NK-92 treated with Interleukin-12 subunit alpha and Interleukin-12 subunit beta, amount 100 ng/mL, for 24 hours (cell line): ENCODE measurements around the gene NCKAP5.

ENCODE experiments used
- DNase-seq: peaks from one replicate; lab custom pipeline; 2025; lab: John Stamatoyannopoulos, UW

Gene NCKAP5

DNA sequence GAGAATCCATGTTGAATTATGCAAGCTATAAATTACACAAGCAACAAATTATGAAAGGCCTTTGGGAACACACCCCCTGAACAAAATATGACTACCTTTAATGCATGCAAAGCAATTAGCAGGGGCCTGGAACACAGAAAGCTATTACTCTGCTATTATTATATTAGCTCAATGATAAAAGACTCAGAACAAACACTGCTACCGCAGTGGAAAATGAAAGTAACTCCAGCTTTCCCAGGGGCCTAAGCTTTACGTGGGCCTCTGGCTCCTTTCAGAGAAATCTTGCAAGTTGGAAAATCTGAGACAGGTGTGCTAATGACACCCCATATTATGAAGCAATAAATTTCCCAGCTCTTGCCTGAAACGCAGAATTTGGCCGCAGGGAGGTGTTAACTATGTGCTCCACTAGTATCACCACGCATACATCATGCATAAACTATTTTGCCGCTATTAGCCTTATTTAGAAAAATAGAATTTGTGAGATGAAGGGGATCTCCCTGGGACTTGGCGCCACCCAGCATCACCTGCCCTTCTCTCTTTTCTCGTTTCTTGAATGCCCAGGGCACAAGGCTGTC, 576.7 kb downstream of the NCKAP5 start:
- DNase-seq = no peak

DNA sequence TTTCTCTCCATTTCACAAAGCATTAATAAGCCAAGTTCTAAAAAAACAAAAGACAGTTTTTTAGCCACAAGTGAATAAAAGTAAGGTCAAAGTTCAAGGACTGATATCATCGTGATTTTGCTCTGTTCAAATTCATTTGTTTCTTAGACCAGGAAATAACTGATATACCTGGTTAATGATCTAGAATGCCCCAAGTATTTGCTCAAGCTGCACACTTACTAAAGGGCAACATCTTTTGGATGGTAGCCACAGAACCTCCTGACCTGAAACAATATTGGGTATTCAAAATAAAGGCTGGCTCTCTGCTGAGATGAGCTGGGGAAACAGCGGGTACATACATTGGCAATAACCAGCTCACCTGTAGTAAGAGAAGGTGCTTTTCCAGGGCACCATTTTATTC, 583.5 kb downstream of the NCKAP5 start:
- no peak for DNase-seq

GRCh38 chr2:132980304-132980703, 588.0 kb downstream of the NCKAP5 start:
- no peak for DNase-seq

GRCh38 chr2:132979339-132980093, 588.7 kb downstream of the NCKAP5 start:
- DNase-seq = no peak

DNA sequence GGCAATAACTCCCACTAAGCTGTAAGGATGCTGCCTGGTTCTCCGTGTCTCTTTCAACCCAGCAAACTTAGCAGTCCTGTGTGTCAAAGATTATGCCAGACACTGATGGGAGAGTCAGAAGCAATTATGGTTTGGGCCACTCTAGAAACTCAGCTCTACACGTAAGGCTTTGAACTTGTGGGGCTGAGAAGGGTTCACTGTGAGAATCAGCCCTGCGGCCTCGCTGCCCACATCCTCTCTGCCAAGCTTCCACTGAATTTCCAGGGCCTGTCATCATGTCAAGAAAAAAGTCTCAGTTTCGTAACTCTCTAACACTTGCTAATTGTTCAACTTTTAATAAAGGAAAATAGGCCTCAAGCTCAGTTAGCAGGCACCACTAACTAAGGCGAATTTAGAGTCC, 589.4 kb downstream of the NCKAP5 start:
- peak; percentile 10 for DNase-seq

DNA sequence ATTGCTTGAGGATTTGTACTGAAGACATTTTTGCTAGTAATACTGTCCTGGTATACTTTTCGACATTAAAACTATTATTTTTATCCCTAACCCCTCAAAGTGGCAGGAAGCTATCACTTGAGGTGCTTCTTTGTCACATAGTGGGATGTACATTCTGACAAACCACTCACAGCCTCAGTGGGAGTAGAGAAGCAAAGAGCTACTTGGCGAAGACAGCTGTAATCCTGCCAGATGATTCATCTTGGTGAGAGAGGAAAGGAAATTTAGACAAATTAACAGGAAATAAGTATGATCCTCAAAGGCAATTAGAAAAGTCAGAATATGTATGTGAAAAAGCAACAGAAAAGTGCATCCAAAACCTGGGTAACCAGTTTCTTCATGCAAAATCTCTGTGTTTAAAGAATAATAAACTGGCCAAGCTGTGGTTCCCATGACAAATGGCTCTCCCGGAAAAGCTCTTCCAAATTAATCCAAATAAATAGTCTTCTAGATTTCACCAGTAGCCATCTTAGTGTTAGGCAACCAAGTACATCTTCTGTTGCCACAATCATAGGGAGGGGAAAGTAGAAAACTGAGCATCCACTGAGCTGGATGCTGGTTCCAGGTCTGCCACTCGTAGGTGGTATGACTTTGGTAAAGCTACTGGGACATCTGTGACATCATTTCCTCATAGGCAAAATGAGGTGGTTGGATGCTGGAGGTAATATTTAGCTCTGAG, 590.3 kb downstream of the NCKAP5 start:
- no peak for DNase-seq

DNA sequence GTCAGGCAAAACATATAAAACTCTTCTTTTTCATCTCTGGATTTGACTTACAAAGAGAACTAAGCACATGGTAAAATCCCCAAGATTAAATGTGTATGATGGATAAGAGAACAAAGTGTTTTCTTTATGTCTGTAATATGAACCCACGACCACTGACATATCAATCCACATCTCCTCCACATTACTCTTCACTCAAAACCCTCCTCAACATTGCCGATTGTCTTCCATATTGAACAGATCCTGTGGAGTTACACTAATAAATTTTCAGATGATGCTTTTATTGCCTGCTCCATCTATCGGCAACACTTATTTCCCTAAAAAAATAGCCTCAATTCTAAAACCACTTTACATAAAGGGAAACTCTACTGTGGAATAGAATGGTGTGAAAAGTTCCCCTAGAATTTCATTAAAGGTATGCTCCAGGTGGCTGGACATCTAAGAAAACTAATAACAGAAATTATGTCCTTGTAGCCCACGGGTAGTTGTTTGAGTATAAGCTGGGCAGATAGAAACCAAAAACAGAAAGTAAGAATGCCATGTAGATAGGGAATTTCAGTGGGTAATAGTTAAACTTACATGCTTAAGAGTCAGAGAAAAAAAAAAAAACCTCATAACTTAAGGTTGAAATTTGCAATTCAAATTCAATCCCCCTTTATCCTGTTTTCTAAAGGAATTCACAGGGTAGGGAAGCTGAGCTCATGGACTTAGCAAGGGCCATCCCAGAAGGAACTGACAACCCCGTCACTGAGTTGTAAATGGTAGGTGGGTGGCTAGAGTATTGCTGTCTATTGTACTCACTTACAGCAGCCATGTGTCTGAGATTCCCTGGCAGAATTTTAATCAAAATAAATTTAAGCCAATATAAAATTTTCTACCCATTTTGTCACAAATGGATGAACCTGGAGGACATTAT, 592.8 kb downstream of the NCKAP5 start:
- no peak for DNase-seq

- DNase-seq = no peak
These were observed 593.7 kb downstream of the NCKAP5 start for GRCh38 chr2:132974467-132975095.

DNA sequence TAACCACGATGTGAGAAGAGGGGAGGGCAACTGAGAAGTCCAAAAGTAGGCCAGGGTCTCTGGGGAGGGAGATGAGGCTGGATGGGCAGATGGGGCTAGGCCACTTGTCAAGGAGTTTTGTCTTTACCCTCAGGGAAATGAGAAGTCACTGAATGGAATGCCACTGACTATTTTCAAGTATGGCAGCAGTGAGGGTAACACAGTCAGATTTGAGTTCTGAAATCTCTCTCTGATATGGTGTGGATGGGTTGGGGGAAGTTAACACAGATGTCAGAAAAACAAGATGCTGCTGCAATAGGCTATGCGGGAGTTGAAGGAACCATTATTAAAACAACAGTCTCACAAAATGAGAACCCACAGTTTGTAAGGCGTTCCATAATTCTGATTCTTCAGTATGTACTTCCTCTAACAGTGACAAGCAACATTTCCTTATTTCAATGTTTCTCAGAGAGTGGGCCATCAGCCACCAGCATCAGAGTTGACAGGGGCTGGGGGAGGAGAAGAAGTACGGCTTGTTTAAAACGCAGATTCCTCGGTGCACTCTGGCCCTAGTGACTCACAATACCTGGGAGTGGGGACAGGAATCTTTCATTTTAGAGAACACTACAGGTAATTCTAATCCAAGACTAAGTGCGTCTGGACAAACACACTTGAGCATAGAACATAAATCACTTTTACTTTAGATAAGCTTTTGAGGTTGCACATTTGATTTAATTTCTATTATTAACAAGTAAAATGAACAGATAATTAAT, 596.8 kb downstream of the NCKAP5 start:
- no peak for DNase-seq

DNA sequence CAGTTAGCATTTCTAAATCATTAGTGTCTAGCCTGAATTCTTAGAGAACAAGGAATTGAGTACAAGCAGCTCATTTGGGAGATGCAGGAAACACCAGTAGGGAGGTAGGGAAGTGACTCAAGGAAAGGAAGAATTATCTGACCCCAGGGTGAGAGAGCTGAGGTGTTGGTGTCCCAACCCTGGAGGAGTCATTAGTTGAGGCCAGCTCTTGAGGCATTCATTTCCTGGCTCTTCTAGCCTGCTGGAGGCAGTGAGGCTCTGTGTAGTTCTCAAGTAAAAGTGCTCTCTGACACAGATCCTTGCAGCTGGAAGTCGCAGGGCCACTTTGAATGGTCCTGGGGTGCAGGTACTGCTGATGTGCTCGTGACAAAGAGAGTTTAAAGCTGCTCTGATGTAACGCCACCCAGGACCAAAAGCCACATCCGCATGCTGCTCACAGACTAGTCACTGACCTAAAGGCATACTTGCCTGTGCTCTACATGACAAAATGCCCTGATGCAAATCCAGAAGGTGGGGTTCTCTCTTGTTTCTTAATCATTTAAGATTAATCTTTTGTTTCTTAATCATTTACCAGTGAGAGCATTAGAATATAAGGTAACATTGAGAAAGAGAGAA, 598.8 kb downstream of the NCKAP5 start:
- DNase-seq = no peak

DNA sequence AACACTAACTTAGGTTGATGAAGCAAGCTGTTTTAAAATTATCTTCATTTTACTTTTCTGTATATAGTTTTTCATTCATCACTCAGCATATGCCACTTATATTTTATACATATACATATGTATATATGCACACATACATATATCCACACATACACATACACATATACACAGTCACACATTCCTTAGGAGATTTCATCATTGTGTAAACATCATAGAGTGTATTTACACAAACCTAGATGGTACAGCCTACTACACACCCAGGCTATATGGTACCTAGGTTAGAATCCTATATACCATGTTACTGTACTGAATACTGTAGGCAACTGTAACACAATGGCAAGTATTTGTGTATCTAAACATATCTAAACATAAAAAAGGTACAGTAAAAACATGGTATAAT, 602.8 kb downstream of the NCKAP5 start:
- DNase-seq = no peak

GRCh38 chr2:132963161-132963560, 605.1 kb downstream of the NCKAP5 start:
- no peak for DNase-seq

GRCh38 chr2:132958887-132959286, 609.4 kb downstream of the NCKAP5 start:
- no peak for DNase-seq

DNA sequence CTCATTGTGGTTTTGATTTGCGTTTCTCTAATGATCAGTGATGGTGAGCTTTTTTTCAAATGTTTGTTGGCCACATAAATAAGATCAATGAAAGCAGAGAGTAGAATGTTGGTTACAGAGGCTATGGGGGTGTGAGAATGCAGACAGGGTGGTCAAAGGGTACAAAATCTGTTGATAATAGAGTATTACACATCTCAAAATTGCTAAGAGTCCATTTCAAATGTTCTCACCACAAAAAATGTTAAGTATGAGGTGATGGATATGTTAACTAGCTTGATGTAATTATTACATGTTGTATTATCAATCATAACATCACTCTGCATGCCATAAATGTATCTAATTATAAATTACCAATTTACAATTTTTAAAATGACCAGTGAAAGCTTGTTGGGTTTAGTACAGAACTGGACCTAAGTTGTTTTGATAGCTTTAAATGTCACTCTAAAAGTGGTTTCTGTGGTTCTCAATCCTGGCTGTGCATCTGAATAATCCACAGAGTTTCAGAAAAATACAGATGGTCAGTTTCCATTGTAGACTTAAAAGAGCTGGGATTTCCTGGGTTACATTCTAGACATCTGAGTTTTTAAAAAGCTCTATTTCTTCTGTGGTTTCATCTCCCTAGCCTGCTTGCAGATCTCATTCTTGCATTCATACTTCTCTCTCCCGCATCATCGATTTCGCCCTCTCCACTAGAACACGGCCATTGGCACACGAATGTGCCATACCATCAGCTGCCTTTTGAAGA, 612.2 kb downstream of the NCKAP5 start:
- DNase-seq = no peak

GRCh38 chr2:132953771-132954170, 614.5 kb downstream of the NCKAP5 start:
- no peak for DNase-seq

DNA sequence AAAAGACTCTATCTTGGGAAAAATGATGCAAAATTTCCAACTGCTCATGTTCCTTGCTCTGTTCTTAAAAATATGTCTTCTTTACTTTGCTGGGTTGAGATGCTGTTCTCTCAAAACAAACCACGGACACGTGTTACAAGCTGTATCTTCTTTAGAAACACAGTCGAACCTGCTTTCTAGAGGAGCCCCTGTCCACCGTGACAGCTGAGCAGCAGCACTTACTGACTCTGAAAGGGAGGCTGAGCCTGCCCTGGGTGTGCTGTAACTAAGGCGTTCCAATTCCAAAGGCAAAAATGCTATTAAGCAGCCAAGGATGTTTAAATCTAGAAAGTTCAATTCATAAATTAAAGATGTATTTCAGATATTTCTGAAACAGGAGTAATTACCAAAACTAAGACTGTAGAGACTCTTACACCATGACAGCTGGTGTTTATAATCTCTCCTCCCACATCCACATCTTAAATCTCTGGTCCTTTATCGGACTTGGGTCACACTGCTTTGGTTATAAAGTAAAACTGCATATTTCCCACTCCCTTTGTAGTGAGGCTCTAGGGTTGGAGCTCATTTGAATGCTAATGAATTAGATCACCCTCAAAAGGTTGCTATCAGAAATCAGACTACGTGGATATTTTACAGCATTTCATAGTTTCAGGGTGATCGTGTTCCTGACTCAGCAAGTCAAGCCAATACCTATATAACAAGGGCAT, 617.1 kb downstream of the NCKAP5 start:
- no peak for DNase-seq

DNA sequence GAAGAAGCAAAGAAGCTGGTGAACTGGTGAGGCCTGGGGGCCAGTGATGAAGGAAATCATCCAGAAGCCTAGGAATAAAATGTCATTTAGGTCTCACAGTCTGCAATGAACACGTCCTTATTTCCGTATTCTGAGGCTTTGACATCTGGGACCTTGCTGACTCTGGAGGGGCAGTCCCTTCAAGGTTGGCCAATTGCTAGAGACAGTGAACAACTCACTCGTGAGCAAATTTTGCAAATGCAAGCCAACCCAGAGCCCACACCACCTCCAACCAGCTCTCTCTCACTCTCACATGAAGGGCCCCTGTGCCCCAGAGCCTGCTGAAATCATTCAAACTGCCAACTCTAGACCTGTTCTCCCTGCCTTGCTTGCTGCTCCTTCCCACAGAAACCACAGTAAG, 619.2 kb downstream of the NCKAP5 start:
- no peak for DNase-seq

DNA sequence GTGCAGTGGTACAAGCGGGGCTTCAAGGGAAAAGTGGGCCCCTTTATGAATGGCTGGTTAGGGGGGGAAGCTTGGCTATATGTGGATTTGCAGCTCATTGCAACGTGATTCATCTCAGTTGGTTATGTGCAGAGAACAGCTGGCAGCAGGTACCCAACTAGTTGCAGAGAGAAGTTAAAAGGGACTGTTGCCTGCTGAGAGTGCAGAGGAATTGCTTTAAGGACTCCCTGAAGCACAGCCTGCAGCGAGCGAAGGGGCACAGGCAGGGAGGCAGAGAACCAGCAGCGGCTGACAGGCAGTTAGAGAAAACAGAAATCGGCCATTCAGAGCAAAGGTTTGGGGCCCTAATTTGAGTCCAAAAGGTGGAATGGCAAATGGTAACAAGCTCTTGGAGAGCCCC, 620.1 kb downstream of the NCKAP5 start:
- DNase-seq = no peak

GRCh38 chr2:132943829-132944228, 624.4 kb downstream of the NCKAP5 start:
- DNase-seq = no peak
